Endometrial microvascular endothelial cells (primary cell): ENCODE data around the gene TMEM185B. TPM values are rescaled to one million over a fixed set of nuclear protein-coding genes. Genes with fewer than 3 reads are reported as not detected.

ENCODE experiments used
- in situ Hi-C: cut with HindIII; loops from 2 replicates; pipeline ENCODE4 v1.10.0; 2017; ENCODE audit warnings: low sequenced_read_pairs, low pct_unique_long_range_greater_than_20kb; ENCODE audit errors: inconsistent ontology term
- total RNA-seq: library from RNA; depleted of rRNA; stranded (reverse); fragments of >200 nt; gene quantifications from one replicate; pipeline ENCODE4 v1.2.3, GENCODE V29; 2015; ENCODE audit errors: inconsistent ontology term

Gene TMEM185B
- total RNA-seq, 1 donor from 2014 or later, result 28.2 TPM

DNA sequence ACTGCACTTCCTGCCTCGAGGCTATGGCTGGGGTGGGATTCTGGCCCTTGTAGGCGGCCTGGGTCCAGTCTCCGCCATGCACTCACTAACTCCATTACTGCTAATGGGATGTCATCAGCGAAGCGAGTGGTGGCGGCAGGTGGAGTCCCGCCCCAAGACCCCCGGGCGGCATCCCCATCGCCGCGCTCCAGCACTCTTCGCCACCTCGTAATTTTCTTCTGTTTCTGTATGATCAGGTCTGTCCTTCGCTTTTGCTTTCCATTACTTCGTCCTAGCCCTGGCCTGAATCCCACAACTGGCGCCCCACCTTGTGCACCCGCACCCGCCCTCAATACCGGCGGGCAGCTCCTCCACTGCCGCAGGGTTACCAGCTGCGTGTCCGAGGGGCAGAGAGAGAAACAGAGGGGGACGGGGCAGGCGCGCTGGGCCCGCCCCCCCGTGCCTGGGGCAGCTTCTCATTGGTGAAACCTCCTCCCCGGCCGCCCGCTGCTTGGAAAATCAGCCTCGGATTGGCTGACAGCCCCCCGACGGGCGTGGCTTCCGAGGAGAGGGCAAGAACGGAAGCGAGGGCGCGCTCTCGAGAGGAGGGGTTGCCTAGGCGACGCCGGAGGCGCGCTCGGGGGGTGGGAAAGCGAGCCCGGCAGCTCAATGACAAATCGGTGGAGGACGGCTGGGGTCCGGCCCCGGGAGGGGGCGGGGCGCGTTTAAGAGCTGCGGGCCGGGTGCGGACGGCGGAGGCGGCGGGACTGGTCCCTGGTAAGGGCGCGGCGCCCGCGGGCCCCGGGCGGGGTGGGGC lies 29.2 kb upstream of the TMEM185B start, which contains the start of gene RALB:
TSS of gene RALB (plus strand) at position 628 of the 796 bp plus-strand sequence. CDS start 25,813 bp downstream, outside the sequence.
- in situ Hi-C loops, result no loop called here

DNA sequence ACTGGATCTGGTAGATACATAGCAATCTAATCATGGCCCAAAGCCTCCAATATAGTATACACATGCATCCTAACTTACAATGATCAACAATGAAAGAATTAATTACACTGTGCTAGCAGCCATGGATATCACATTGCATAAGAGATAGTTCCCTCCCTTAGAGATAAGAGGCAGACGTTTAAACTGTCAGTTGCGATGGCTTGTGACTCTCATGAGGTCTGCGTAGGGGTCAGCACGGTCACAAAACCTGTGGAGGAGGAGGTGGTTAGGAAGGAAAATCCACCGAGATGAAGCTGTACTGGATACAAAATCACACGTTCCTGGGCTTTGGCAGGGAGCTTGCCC lies 28.7 kb upstream of the TMEM185B start:
- in situ Hi-C loops, result no loop called here

DNA sequence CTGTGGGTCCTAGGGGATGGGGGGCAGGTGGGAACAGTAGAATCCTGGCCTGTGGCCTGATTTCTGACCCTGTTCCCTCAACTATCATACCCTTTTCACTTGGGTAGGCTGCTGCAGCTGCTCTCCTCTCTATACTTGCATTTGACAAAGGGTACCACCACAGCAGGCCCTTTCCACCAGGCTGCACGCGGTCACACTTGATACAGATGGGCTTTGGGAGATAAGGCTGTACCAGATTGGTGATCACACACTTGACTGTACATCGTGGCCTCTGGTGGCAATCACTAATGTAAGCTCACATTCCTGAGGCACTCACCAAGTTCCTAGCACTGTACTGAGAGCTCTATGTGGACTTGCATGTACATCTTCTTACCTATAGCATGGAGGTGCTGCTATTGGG lies 27.9 kb upstream of the TMEM185B start:
- in situ Hi-C loops, result no loop called here

DNA sequence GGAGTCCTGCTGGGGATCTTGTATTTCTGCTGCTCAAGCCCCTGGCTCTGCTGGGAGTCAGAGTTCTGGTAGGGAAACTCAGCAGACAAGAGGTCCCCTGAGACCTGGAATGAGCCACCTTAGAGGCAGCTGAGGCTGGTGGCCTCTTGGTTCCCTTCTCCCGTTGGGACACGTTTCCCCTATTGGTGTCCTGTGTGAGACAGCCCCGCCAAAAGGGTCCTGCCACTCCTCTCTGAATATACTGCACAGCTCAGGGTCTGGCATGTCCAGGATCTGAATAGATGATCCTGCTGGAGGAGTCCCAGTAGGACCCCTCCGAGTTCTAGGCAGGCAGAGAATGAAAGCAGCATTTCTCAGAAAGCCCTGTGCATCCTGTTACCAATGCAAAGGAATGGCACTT lies 27.4 kb upstream of the TMEM185B start:
- in situ Hi-C loops, result no loop called here

DNA sequence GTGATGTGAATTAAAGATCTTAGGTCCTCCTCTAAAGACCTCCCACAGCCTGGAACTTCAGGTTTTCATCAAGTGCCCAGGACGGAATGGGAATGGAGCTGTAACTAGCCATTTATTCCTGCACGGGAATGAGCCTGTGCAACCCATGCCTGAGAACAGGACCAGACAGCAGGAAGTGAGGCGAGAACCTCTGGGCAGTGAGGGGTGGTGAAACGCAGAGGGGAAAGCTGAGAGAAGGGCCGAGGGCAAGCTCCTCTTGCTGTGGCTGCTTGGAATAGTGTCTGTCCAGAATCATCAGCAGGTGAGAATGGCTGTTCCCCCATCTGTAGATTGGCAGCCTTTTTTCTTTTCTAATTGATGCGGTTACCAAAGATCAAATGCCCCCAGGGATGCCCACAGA lies 24.7 kb upstream of the TMEM185B start:
- in situ Hi-C loops, result no loop called here

DNA sequence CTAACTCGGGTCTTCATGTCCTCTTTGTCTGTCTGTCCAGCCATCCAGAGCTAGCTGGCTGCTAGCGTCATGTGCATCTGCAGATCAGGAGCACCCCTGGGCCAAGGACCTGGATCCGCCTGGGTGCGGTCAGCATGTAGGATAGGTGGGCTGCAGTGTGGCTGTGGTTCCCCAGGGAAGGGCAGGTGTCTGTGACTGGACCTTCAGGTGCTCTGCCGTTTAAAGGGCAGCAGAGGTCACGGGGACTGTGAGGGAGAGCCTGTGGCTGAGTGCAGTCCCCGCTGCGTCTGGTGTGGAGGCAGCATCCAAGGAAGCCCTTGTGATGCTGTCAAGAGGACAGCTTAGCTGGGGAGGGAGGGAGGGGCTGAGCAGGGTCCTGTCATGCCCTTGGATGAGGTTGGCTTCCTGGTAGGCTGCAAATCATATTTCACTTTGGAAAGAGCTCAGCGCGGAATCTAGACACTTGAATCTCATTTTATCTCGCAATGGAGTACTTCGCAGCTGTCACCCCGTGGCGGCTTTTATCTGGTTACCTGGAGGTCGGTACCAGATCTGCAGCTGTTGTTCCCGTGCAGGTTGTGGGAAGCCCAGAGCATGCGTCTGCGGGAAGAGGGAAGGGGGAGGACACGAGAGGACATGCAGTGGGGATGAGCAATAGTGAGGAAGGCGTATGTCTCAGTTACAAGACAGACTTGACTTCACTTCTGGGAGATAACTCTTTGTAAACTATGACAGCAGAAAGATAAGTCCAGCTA lies 23.5 kb upstream of the TMEM185B start:
- in situ Hi-C loops, result no loop called here

DNA sequence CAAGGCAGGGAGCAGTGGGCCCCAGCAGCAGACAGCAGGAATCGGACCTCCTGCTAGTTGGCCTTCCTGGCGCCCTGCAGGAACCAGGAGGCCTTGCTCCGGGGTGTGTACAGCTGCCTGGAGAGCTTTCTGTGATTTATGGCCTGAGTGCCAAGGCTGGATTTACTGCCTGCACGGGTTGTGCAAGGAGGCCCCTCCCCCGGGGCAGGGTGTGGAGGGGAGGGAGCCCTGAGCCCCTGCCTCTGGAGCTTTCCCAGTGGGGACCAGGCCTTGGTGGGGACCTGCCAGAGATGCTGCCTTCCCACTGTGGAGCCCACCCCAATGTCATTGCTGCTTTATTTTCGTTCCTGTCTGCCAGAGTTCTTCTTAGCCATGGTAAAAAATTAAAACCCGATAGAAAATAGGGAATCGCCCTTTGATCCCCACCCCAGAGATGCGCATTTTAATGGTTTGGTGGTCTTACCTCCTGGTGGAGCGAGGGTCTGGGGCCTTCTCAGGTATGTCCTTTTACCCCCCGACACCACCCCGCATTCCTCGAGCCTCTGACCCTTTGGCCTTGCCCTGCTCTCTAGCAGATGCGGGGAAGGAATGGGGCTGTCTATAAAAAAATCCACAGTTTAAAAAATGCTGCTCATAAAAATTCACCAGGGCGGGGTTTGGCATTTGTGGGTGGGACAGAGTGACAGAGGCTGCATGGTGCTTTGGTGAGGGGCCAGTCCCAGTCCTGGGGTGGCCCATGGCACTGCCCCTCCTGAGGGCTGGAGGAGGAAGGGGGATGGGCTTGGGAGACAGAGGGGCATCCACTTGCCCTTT lies 22.5 kb upstream of the TMEM185B start:
- in situ Hi-C loops, result no loop called here

DNA sequence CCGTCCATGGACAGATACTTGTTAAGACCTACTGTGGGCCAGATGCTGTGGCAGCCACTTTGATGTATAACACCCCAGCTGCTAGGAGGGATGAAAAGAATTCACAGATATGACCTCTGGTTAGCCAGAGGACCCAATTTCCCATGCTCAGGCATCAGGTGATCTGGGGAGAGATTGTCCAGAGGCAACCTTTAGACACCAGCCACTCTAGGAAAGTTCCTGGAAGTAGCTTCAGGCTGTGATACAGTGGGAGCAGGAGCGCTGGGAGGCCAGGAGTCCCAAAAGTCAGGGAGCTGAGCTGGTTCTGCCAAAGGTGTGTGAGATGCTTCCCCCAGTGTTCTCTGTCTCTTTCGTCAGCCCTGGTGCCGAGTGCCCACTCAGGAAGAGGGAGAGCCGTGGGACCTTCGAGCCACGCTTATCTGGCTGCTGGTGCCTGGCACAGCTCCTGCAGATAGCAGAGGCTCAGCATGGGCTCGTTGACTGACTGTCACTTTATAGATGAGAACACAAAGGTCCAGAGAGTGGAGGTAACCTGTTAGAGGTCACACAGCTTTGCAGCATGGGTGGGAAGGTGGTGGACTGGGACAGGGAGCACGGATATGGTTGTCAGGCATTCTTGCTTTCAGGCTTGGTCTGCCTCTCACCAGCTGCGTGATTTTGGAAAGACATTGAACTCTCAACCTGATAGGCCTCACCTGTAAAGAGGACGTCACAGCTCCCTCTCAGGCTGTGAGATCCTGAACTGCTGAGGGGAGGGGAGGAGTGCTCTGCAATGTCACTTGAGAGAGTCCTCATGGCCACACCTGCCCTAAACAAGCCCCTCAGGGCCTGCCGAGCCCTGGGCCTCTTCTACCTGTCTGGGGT lies 21.7 kb upstream of the TMEM185B start:
- in situ Hi-C loops, result no loop called here

DNA sequence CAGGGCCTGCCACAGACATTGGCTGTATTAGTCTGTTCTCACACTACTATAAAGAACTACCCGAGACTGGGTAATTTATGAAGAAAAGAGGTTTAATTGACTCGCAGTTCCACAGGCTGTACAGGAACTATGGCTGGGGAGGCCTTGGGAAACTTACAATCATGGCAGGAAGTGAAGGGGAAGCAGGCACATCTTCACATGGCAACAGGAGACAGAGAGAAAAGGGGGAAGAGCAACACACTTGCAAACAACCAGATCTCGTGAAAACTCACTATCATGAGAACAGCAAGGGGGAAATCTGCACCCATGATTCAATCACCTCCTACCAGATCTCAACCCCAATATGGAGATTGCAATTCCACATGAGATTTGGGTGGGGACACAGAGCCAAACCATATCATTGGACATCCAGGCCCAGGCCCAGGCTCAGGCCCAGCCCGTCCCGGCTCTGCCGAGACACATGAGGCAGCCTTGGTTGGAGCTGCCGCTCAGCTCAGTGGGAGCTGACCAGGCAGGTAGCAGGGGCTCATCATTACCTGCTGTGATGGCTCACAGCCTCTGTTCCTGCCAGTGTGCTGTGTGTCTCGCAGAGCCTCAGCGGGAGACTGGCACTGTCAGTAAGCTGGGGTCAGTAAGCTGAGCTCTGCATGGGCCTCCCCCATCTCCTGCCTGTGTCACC lies 20.8 kb upstream of the TMEM185B start:
- in situ Hi-C loops, result no loop called here

DNA sequence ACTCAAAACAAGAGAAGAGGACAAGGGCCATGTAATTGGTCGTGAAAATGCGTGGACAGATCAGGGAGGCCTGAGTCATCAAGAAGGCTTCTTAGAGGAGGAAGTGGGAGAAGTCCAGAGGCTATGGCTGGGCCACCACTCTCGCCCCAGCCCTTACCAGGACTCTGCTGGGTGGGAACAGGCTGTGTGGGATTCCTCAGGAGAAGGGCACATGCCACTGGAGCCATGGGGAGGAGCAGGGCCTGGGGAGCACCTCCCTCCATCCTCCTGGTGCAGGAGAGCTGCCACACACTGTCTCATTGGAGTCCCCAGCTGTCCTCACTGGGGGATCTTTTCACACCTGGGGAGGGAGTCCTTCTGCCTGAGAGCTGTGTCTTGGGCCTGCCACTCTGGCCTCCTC lies 20.0 kb upstream of the TMEM185B start:
- in situ Hi-C loops, result no loop called here

DNA sequence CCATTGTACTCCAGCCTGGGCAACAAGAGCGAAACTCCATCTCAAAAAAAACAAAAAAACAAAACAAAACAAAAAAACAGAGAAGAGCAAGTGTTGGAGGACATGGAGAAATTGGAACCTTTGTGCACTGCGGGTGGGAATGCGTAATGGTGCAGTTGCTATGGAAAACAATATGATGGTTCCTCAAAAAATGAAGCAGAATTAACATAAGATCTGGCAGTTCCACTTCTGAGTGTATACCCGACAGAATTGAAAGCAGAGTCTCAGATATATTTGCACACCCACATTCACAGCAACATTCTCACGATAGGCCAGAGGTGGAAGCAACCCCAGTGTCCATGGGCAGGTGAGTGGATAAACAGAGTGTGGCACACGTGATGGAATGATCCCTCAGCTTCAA lies 18.5 kb upstream of the TMEM185B start:
- in situ Hi-C loops, result no loop called here

DNA sequence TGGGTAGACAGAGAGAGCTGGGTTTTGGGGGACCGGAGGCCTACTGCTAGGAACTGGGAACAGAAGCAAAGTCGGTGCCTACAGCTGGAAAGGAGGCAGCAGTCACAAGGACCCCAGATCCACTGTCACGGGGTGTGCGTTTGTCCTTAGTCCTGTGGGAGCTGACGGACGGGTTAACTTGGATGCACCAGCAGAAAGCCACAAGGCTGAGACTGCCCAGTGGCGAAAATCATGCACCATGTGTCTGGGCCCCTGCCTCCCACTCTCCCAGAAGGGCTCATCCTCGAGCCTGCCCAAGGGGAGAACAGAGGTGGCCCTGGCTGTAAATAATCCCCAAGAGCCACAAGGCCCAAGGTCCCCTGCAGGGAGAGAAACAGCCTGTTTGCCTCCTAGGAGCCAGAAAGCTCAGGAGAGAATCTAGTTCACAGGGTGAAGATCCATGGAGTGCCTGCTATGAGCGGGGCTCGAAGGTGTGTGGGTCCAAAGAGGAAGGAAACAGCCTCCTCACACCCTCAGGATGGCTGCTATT lies 17.8 kb upstream of the TMEM185B start:
- in situ Hi-C loops, result no loop called here

DNA sequence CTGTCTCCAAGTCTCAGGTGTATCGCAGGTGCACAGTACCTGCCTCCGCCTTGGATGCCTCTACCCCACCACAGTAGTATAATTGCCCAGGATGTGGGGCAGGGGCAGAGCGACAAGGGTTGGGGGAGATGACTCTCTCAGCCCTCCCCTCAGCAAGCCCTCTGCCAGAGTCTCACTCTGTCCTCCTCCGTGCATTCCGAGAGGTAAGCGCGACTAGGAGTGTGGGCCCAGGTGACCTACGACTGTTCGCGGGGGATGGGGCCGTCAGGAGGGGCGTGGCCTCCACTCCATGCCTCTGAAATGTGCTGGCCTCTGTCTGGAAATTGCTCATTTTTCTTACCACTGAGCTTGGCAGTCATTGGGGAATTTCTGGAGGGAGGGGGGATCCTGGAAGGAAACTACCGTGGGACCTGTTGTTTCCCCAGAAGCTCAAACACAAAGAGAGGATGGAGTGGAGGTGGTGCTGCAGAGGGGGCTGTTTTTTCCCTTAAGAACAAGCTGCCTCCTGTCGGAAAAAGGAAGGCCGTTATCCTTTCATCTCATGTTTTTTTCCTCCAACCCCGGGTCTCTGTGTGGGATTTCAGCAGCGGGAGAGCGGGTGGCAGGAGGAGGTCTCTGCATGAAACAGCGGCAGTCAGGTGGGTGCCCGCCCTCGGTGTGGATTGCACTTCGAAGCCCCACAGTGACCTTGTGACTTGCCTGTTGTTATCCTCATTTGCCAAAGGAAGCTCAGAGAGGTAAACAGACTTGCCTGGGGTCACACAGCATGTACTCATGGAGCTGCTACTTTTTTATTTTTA lies 16.5 kb upstream of the TMEM185B start:
- in situ Hi-C loops, result no loop called here

DNA sequence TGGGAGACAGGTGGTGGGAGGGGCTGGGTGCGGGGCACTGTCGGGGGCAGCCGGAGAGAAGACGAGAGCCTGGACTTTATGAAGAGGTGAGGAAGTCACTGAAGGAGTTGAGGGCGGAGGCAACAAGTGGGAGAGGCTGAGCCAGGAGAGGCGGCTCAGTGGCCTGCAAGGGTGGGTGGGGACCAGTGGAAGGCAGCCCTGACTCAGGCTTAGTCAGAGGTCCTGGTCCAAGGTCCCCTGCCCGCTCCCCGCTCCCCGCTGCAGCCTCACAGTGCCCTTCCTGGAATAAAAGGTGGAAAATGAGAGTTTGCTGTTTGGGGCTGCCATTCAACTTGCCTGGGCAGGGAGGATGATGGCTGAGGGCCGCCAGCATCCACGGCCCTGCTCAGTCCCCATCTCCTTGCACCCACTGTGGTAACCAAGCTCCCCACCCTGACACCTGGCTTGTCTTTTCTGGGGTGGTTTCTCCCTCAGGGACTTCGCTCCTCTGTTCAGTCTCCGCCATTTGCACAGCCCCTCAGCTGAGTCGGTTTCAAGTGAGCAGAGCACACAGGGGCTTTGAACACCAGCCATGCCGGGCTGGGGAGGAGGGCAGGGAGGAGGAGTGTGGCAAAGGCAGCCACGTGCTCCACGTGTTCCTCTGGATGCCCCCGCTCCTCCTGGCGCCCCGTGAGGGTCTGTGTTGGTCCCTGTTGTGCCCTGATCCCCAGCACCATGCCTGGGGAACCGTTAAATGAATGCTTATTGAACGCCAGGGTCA lies 15.7 kb upstream of the TMEM185B start:
- in situ Hi-C loops, result no loop called here

DNA sequence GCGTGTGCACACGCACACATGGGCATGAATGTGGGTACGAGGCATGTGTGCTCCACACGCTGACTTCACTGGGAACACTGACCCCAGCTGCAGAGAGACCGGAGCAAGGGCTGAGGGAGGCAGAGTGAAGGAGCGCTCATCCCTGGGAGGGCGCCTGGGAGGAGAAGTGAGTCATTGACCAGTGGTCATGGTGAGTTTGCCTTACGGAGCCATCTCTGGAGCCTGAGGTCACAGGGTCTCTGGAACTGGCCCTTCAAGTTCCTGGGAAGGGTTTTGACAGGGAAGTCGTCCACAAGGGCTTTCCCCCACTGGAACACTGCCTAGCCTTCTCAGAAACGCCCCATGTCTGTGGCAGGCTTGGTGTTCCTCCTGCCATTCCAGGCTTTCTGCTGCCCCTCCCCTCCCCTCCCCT lies 14.3 kb upstream of the TMEM185B start:
- in situ Hi-C loops, result no loop called here

DNA sequence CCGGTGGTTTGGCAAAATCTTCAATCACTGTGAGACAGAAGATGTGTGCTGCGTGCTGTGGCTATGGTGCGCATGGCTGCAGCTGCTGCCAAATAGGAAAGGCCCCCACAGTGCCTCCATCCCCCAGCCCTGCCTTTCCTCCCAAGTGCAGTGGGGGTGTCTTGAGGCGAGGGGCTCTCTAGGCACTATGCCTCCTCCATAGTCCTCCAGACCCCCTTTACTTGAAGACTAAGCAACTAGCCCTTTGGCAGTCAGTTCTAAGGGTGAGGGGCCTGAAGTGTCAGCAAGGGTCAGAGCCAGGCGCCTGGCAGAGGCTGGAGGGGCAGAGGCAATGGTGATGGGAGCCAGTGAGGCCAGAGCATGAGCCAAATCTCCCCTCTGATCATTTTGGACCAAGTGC lies 13.6 kb upstream of the TMEM185B start:
- in situ Hi-C loops, result no loop called here

DNA sequence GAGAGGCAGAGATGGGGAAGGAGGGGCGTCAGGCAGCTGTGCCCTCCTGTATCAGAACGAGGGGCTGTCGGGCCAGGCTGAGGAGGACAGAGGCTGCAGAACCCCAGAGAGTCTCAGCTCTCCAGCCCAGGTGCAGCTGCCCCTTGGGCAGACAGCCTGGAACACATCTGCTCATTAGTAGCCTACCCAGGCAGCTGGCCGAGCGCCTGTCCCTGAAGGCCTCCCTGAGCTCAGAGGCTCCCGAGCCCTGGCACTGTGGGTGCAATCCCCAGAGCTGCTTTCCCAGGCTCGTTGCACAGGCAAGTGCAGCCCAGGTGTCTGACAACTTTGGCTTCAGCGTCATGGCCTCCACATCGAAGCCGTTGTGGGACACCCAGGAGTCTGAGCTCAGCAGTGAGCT lies 13.1 kb upstream of the TMEM185B start:
- in situ Hi-C loops, result no loop called here
